CD14-positive monocyte (primary cell): ENCODE results near the gene CDK11B. TPM values are rescaled to one million over a fixed set of nuclear protein-coding genes. Genes with fewer than 3 reads are reported as not detected.
"Not testable (repeated sequence)": the region's sequence is repeated elsewhere in the genome, so short reads cannot be mapped to it uniquely, and the experiment has no call there.

Source experiments
- DNase-seq, 3 donors: peaks; one replicate each; pipeline ENCODE4 v3.0.0-alpha.2; 2011 to 2022
- H2AFZ ChIP-seq: 2 replicates; pipeline ENCODE4 v1.6.0; 2012; ENCODE audit warnings: mild to moderate bottlenecking, low read depth, low read length, inconsistent platforms; ENCODE audit not compliant: insufficient read depth, poor library complexity, severe bottlenecking
- H3K27ac ChIP-seq, 2 donors: 1 replicate in 1 of 2; 2 replicates in 1 of 2; pipeline ENCODE4 v1.5.1; 2012 to 2013; ENCODE audit warnings: low read length in 2 of 2, control low read depth in 1 of 2, inconsistent platforms in 1 of 2, low read depth in 1 of 2, mild to moderate bottlenecking in 1 of 2
- H3K27me3 ChIP-seq, 2 donors: one replicate each; pipeline versions ENCODE4 v1.6.0 to v1.6.1; 2011 to 2013; ENCODE audit warnings: low read length in 2 of 2; ENCODE audit not compliant: control insufficient read depth in 2 of 2, insufficient read depth in 2 of 2
- H3K36me3 ChIP-seq, 2 donors: replicated peaks in 1 of 2; 1 replicate in 1 of 2; 2 replicates in 1 of 2; pipeline versions ENCODE4 v1.5.1 to v1.6.1; 2012 to 2013; ENCODE audit warnings: low read length in 2 of 2, control low read depth in 1 of 2, inconsistent platforms in 1 of 2, mild to moderate bottlenecking in 1 of 2; ENCODE audit not compliant: insufficient read depth in 2 of 2, control insufficient read depth in 1 of 2
- H3K4me1 ChIP-seq, 2 donors: 1 replicate in 1 of 2; 2 replicates in 1 of 2; pipeline versions ENCODE4 v1.5.1 to v1.6.1; 2012 to 2013; ENCODE audit warnings: low read length in 2 of 2, control low read depth in 1 of 2, inconsistent platforms in 1 of 2, mild to moderate bottlenecking in 1 of 2, moderate library complexity in 1 of 2; ENCODE audit not compliant: insufficient read depth in 2 of 2, control insufficient read depth in 1 of 2
- H3K4me2 ChIP-seq: replicated peaks from 2 replicates; pipeline ENCODE3; 2012; ENCODE audit warnings: low read length, moderate library complexity, mild to moderate bottlenecking; ENCODE audit not compliant: poor library complexity, severe bottlenecking; ENCODE audit errors: extremely low read depth
- H3K4me3 ChIP-seq, 3 experiments: fragments of 200-600 bp in 1 of 3; sonication (generic) in 1 of 3; replicated peaks in 1 of 3; 1 replicate in 2 of 3; 2 replicates in 1 of 3; pipeline ENCODE4 v1.5.1; 2011 to 2013; ENCODE audit warnings: low read length in 3 of 3, mild to moderate bottlenecking in 3 of 3, control low read depth in 2 of 3, low read depth in 2 of 3, inconsistent platforms in 1 of 3, moderate library complexity in 1 of 3
- H3K79me2 ChIP-seq: 2 replicates; pipeline ENCODE4 v1.6.0; 2012; ENCODE audit warnings: mild to moderate bottlenecking, control low read depth, inconsistent platforms, low read length, moderate library complexity; ENCODE audit not compliant: insufficient read depth
- H3K9ac ChIP-seq: 2 replicates; pipeline ENCODE4 v1.6.0; 2017; ENCODE audit warnings: low read length, mild to moderate bottlenecking; ENCODE audit not compliant: insufficient read depth, poor library complexity, severe bottlenecking
- H3K9me3 ChIP-seq, 2 donors: replicated peaks in 1 of 2; 1 replicate in 1 of 2; 2 replicates in 1 of 2; pipeline versions ENCODE4 v1.5.1 to v1.6.1; 2012 to 2013; ENCODE audit warnings: low read length in 2 of 2, control low read depth in 1 of 2; ENCODE audit not compliant: control insufficient read depth in 1 of 2, insufficient read depth in 1 of 2
- H4K20me1 ChIP-seq: 2 replicates; pipeline ENCODE4 v1.6.0; 2012; ENCODE audit warnings: mild to moderate bottlenecking, low read length, control low read depth, moderate library complexity; ENCODE audit not compliant: insufficient read depth
- H3K27ac Mint-ChIP-seq, 7 donors: one replicate each; pipeline ENCODE4 v1.8.0; 2020; ENCODE audit warnings: mild to moderate bottlenecking in 7 of 7, mixed read lengths in 7 of 7, moderate library complexity in 6 of 7, inconsistent platforms in 2 of 7
- H3K27me3 Mint-ChIP-seq, 3 donors: one replicate each; pipeline ENCODE4 v1.8.0; 2021 to 2022; ENCODE audit warnings: low read depth in 3 of 3, mild to moderate bottlenecking in 3 of 3, mixed read lengths in 3 of 3, moderate library complexity in 3 of 3, inconsistent platforms in 1 of 3
- H3K36me3 Mint-ChIP-seq, 2 donors: one replicate each; pipeline ENCODE4 v1.8.0; 2020; ENCODE audit warnings: mixed read lengths in 2 of 2, inconsistent platforms in 1 of 2, mild to moderate bottlenecking in 1 of 2
- H3K4me1 Mint-ChIP-seq: one replicate; pipeline ENCODE4 v1.8.0; 2020; ENCODE audit warnings: mild to moderate bottlenecking, mixed read lengths
- H3K4me3 Mint-ChIP-seq, 2 donors: one replicate each; pipeline ENCODE4 v1.8.0; 2020; ENCODE audit warnings: mild to moderate bottlenecking in 2 of 2, mixed read lengths in 2 of 2, moderate library complexity in 1 of 2
- H3K9me3 Mint-ChIP-seq, 7 donors: one replicate each; pipeline ENCODE4 v1.8.0; 2020 to 2022; ENCODE audit warnings: mixed read lengths in 7 of 7, mild to moderate bottlenecking in 6 of 7, moderate library complexity in 6 of 7, inconsistent platforms in 2 of 7
- CTCF ChIP-seq: fragments of 200-600 bp; IDR thresholded peaks from one replicate; pipeline ENCODE4 v1.8.0; 2022; ENCODE audit warnings: antibody characterized with exemption, mild to moderate bottlenecking
- WGBS: methylation state at CpG from one replicate; pipeline ENCODE4 v1.1.5; 2013; ENCODE audit warnings: missing lambda C conversion rate; ENCODE audit not compliant: insufficient coverage; 5-methylcytosine and 5-hydroxymethylcytosine counted together
- intact Hi-C, 2 donors: fragments of 100-400 bp; cut with micrococcal nuclease; formaldehyde crosslinking; loops; one replicate each; pipeline versions ENCODE4 v1.15.0 to v1.15.1; 2023
- polyA minus RNA-seq: library from RNA; depleted of rRNA, polyadenylated mRNA; stranded (reverse); fragments of >200 nt; gene quantifications from 2 replicates; pipeline ENCODE4 v1.2.3, GENCODE V29; 2012
- polyA plus RNA-seq, 3 donors: library from polyadenylated mRNA; depleted of rRNA in 1 of 3; unstranded in 2 of 3; stranded (reverse) in 1 of 3; fragments of 300-500 nt in 2 of 3; fragments of >200 nt in 1 of 3; fragmentation: Illumina TruSeq in 2 of 3; gene quantifications; 1 replicate in 2 of 3; 2 replicates in 1 of 3; pipeline ENCODE4 v1.2.3, GENCODE V29; 2012 to 2021
- total RNA-seq, 12 experiments: library from RNA in 1 of 12; stranded (reverse) in 1 of 12; fragments of 120-200 nt in 1 of 12; gene quantifications; one replicate each; pipeline ENCODE4 v1.2.4 and lab custom pipeline; 2013 to 2026; ENCODE audit warnings: mixed read lengths in 6 of 12, inconsistent platforms in 1 of 12

Gene CDK11B
- 12.9 TPM for total RNA-seq (2013)
- polyA plus RNA-seq (10 to 100 TPM in 1 of 3 donors, 1 to 10 TPM in 2; 2.5 to 12.7 (median 6.6) TPM), polyA minus RNA-seq (4.4 and 9.4 TPM in 2 replicates), total RNA-seq (lab: John Stamatoyannopoulos, UW) (4.7 to 24.6 (median 18.9) reads per million in 11 experiments)

GRCh38 chr1:1658583-1659549 lies at the start of gene CDK11B:
CDK11B (minus strand) TSS chr1:1659004; CDS start chr1:1657485, 1,519 bp downstream.
- H3K27me3 Mint-ChIP-seq, H4K20me1 ChIP-seq, H3K9me3 ChIP-seq, H3K27me3 ChIP-seq, intact Hi-C loops, H3K9me3 Mint-ChIP-seq: not testable (repeated sequence)
- Histone ChIP-seq H3K36me3 (peaks cover 25 to 30% of the 10 kb centered on the region in 2 donors), H3K4me1 (peaks cover 9 to 11% of the 10 kb centered on the region in 2 donors), H3K4me2 (peak within 1 kb of the TSS; percentile 49), H3K4me3 (peak within 1 kb of the TSS; percentile 44 to 80 (median 76)), H3K9ac (peak within 1 kb of the TSS; percentile 92), H2AFZ (peak within 1 kb of the TSS; percentile 69), H3K79me2 (peaks cover 11% of the 10 kb centered on the region), H3K27ac (peak within 1 kb of the TSS; percentile 97 to 98)
- peaks cover 18% of the 10 kb centered on the region for H3K4me1 Mint-ChIP-seq
- DNase-seq: peak; percentile 89 to 99 (median 94)
- WGBS: 0% methylated on average over 47 of the region's 96 CpGs
- peak within 1 kb of the TSS; percentile 83 to 91 for H3K4me3 Mint-ChIP-seq
- H3K27ac Mint-ChIP-seq: peak within 1 kb of the TSS; percentile 95 to 100 (median 99)
- TF ChIP-seq CTCF: peak; percentile 38
- H3K36me3 Mint-ChIP-seq: peaks cover 19 to 33% of the 10 kb centered on the region in 2 donors

- H3K9ac ChIP-seq, H4K20me1 ChIP-seq, DNase-seq, intact Hi-C loops, H3K4me3 Mint-ChIP-seq, H2AFZ ChIP-seq, H3K4me1 ChIP-seq, H3K27ac ChIP-seq, H3K4me1 Mint-ChIP-seq, H3K27ac Mint-ChIP-seq, H3K4me3 ChIP-seq, H3K9me3 Mint-ChIP-seq, H3K79me2 ChIP-seq, H3K27me3 ChIP-seq, H3K9me3 ChIP-seq, H3K27me3 Mint-ChIP-seq, H3K4me2 ChIP-seq: not testable (repeated sequence)
- WGBS: no CpG with 5 or more reads among the region's 20 CpGs
- peaks cover 21 to 23% of the 10 kb centered on the region in 2 donors for H3K36me3 ChIP-seq
- peaks cover 17 to 35% of the 10 kb centered on the region in 2 donors for H3K36me3 Mint-ChIP-seq
These were observed 49.1 kb upstream of the CDK11B start for GRCh38 chr1:1707897-1708296.

- H3K27me3 ChIP-seq, H3K4me3 ChIP-seq, intact Hi-C loops, H3K4me1 Mint-ChIP-seq, H3K4me2 ChIP-seq, H3K9ac ChIP-seq, H3K27ac ChIP-seq, DNase-seq, H3K4me3 Mint-ChIP-seq, H3K4me1 ChIP-seq, H2AFZ ChIP-seq, H4K20me1 ChIP-seq, H3K9me3 ChIP-seq, H3K27me3 Mint-ChIP-seq, H3K27ac Mint-ChIP-seq, H3K79me2 ChIP-seq, H3K9me3 Mint-ChIP-seq: not testable (repeated sequence)
- H3K36me3 ChIP-seq: peaks cover 21 to 23% of the 10 kb centered on the region in 2 donors
- no CpG with 5 or more reads among the region's 23 CpGs for WGBS
- peaks cover 19 to 36% of the 10 kb centered on the region in 2 donors for H3K36me3 Mint-ChIP-seq
These were observed 48.4 kb upstream of the CDK11B start for GRCh38 chr1:1707241-1707640.
